ENCODE measurements around the gene CFAP210. TPM values are rescaled to one million over a fixed set of nuclear protein-coding genes. Genes with fewer than 3 reads are reported as not detected.

The CFAP210 gene
- total and polyA plus RNA-seq, 9 of the 15 experiments (the other 6 are each of a cell fraction or from before 2014, with no cell fraction given) = 0.75 to 3.6 (median 1.3) TPM

- TF ChIP-seq ZNF398 (CRISPR knock-in tag; IDR thresholded peaks at IDR 0.05) (no peak), HDAC2 (IDR thresholded peaks at IDR 0.05) (no peak), CREB5 (CRISPR knock-in tag; IDR thresholded peaks at IDR 0.05) (no peak), ZNF174 (CRISPR knock-in tag; IDR thresholded peaks at IDR 0.05) (no peak), ARHGAP35 (IDR thresholded peaks at IDR 0.05; ENCODE audit: partially characterized antibody) (no peak), NFIX (CRISPR knock-in tag; IDR thresholded peaks at IDR 0.05; ENCODE audit: low read depth) (no peak), THRB (CRISPR knock-in tag; conservative IDR thresholded peaks at IDR 0.05) (no peak), TAL1 (IDR thresholded peaks at IDR 0.05) (no peak), SRSF9 (IDR thresholded peaks at IDR 0.05; ENCODE audit: borderline replicate concordance, low read depth, low read length) (no peak), ZNF436 (CRISPR knock-in tag; IDR thresholded peaks at IDR 0.05) (no peak), ZC3H11A (IDR thresholded peaks at IDR 0.05; ENCODE audit: low read depth, low read length) (no peak), MEIS2 (IDR thresholded peaks at IDR 0.05; ENCODE audit: partially characterized antibody) (no peak), PURB (CRISPR knock-in tag; IDR thresholded peaks at IDR 0.05; ENCODE audit: low read depth) (no peak), WHSC1 (IDR thresholded peaks at IDR 0.05; ENCODE audit: low read length) (no peak), THAP12 (CRISPR knock-in tag; IDR thresholded peaks at IDR 0.05) (no peak), KLF6 (CRISPR knock-in tag; IDR thresholded peaks at IDR 0.05; ENCODE audit: borderline replicate concordance) (no peak), U2AF1 (optimal IDR thresholded peaks at IDR 0.05; ENCODE audit: low read depth, low read length) (no peak), NR4A1 (CRISPR knock-in tag; IDR thresholded peaks at IDR 0.05) (peak; percentile 84; the same call in 1 of the 2 replicates), NR4A1 (tag; IDR thresholded peaks at IDR 0.05) (no peak), ZNF165 (CRISPR knock-in tag; IDR thresholded peaks at IDR 0.05; ENCODE audit: borderline replicate concordance) (no peak), SP1 (CRISPR knock-in tag; IDR thresholded peaks at IDR 0.05) (peak; percentile 30; the same call in 1 of the 2 replicates), SPI1 (IDR thresholded peaks at IDR 0.05; ENCODE audit: borderline replicate concordance, low read depth, low read length) (peak; percentile 67; the same call in 1 of the 2 replicates), ZNF3 (CRISPR knock-in tag; IDR thresholded peaks at IDR 0.05) (no peak), CEBPG (CRISPR knock-in tag; IDR thresholded peaks at IDR 0.05) (no peak), CEBPG (tag; conservative IDR thresholded peaks at IDR 0.05 in 1 of 2, IDR thresholded peaks at IDR 0.05 in 1 of 2) (no peak)
Observed at GRCh38 chr2:169659320-169659719, 34.9 kb downstream of the CFAP210 start (continued).
